Sigmoid colon (tissue), 4 donors: ENCODE data around the gene MED26.

Source experiments
- CTCF ChIP-seq, 4 experiments: fragments of 450-650 bp in 3 of 4; fragments of 200-600 bp in 1 of 4; IDR thresholded peaks; one replicate each; pipeline ENCODE4 v1.5.1; 2016 to 2019; ENCODE audit warnings: antibody characterized with exemption in 4 of 4, mild to moderate bottlenecking in 3 of 4, moderate library complexity in 2 of 4
- EP300 ChIP-seq, 4 donors: sonication (generic); formaldehyde crosslinking; IDR thresholded peaks; one replicate each; pipeline ENCODE4 v1.6.1; 2017; ENCODE audit warnings: antibody characterized with exemption in 4 of 4
- POLR2A ChIP-seq, 2 donors: fragments of 450-650 bp; IDR thresholded peaks; one replicate each; pipeline ENCODE4 v1.6.1; 2016; ENCODE audit warnings: antibody characterized with exemption in 2 of 2, mild to moderate bottlenecking in 2 of 2, moderate library complexity in 2 of 2
- POLR2AphosphoS5 ChIP-seq, 4 donors: sonication (generic); formaldehyde crosslinking; IDR thresholded peaks; one replicate each; pipeline ENCODE4 v1.6.1; 2017; ENCODE audit warnings: antibody characterized with exemption in 4 of 4

GRCh38 chr19:16554776-16555175, 73.2 kb downstream of the MED26 start:
- TF ChIP-seq CTCF (IDR thresholded peaks at IDR 0.05): no peak
- no peak for TF ChIP-seq POLR2A (IDR thresholded peaks at IDR 0.05)
- no peak for TF ChIP-seq POLR2AphosphoS5 (IDR thresholded peaks at IDR 0.05)
- no peak for TF ChIP-seq EP300 (IDR thresholded peaks at IDR 0.05)
